ENCODE results near the gene HEATR3. TPM values are rescaled to one million over a fixed set of nuclear protein-coding genes. Genes with fewer than 3 reads are reported as not detected.

HEATR3 gene
- total RNA-seq, 4 donors from 2014 or later = 17.6 to 42.2 (median 25.8) TPM

- H3K36me3 ChIP-seq = no peaks in the 10 kb centered on the region
- TF ChIP-seq EP300 (IDR thresholded peaks at IDR 0.05; ENCODE audit: low read depth) = no peak
- TF ChIP-seq, protein P1, sequence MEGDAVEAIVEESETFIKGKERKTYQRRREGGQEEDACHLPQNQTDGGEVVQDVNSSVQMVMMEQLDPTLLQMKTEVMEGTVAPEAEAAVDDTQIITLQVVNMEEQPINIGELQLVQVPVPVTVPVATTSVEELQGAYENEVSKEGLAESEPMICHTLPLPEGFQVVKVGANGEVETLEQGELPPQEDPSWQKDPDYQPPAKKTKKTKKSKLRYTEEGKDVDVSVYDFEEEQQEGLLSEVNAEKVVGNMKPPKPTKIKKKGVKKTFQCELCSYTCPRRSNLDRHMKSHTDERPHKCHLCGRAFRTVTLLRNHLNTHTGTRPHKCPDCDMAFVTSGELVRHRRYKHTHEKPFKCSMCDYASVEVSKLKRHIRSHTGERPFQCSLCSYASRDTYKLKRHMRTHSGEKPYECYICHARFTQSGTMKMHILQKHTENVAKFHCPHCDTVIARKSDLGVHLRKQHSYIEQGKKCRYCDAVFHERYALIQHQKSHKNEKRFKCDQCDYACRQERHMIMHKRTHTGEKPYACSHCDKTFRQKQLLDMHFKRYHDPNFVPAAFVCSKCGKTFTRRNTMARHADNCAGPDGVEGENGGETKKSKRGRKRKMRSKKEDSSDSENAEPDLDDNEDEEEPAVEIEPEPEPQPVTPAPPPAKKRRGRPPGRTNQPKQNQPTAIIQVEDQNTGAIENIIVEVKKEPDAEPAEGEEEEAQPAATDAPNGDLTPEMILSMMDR (IDR thresholded peaks at IDR 0.05) = no peak
- no peak for TF ChIP-seq POLR2A (IDR thresholded peaks at IDR 0.05)
- no peak for TF ChIP-seq POLR2AphosphoS5 (IDR thresholded peaks at IDR 0.05)
- WGBS, 2 donors (ENCODE audit: low coverage in 1 of 2) = 88 to 96% methylated on average over 1 to 4 of the region's 4 CpGs
- no peaks in the 10 kb centered on the region for H3K4me1 ChIP-seq
- in situ Hi-C loops (cut with MboI; ENCODE audit: low pct_ligation_motif_present in 1 of 4, low pct_unique_long_range_greater_than_20kb in 1 of 4, low sequenced_read_pairs in 3 of 4) = loop anchor here in 1 of 4 donors (25.0 kb wide), 1 partner anchor 94 kb away; no protein-coding TSS in a partner anchor
- DNase-seq = no peak
- H3K4me3 ChIP-seq = no peak overlapping the region
- intact Hi-C loops (cut with DNase I; ENCODE audit: low total_unique reads) = no loop called here
- peaks cover 3% of the 10 kb centered on the region for H3K27me3 ChIP-seq
- no peak overlapping the region for H3K27ac ChIP-seq
- peaks cover 5 to 16% of the 10 kb centered on the region in 2 donors for H3K9me3 ChIP-seq
These were observed 9.5 kb upstream of the HEATR3 start for GRCh38 chr16:50056226-50056625.

DNA sequence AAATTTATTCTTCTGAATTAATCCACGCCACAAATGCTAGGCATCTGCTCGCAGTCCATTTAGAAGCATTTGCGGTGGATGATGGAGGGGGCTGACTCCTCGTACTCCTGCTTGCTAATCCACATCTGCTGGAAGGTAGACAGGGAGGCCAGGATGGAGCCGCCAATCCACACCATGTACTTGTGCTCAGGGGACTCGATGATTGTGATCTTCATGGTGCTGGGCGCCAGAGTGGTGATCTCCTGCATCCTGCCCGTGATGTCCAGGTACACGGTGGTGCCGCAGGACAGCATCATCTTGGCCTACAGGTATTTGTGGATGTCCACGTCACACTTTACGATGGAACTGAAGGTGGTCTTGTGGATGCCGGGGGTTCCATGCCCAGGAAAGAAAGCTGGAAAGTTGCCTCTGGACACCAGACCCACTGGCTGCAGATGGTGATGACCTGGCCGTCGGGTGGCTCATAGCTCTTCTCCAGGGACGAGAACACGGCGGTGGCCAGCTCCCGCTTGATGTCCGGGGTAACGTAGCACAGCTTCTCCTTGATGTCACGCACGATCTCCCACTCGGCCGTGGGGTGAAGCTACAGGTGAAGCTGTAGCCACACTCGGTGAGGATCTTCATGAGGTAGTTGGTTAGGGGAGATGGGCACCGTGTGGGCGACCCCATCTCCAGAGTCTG lies 7.5 kb upstream of the HEATR3 start:
- in situ Hi-C loops (cut with MboI; ENCODE audit: low pct_ligation_motif_present in 1 of 4, low pct_unique_long_range_greater_than_20kb in 1 of 4, low sequenced_read_pairs in 3 of 4) = loop anchor here in 1 of 4 donors (25.0 kb wide), 1 partner anchor 96 kb away; no protein-coding TSS in a partner anchor
- Histone ChIP-seq H3K27me3 (no peaks in the 10 kb centered on the region), H3K4me1 (no peaks in the 10 kb centered on the region), H3K36me3 (no peaks in the 10 kb centered on the region), H3K27ac (no peak overlapping the region), H3K4me3 (no peak overlapping the region), H3K9me3 (peaks cover 5 to 16% of the 10 kb centered on the region in 2 donors)
- TF ChIP-seq, protein P1 (IDR thresholded peaks at IDR 0.05) = no peak
- TF ChIP-seq POLR2AphosphoS5 (IDR thresholded peaks at IDR 0.05) (no peak), POLR2A (IDR thresholded peaks at IDR 0.05) (no peak), EP300 (IDR thresholded peaks at IDR 0.05; ENCODE audit: low read depth) (no peak)
- DNase-seq = no peak
- intact Hi-C loops (cut with DNase I; ENCODE audit: low total_unique reads) = no loop called here
- 80 to 95% methylated on average over 1 to 24 of the region's 28 CpGs for WGBS, 2 donors (ENCODE audit: low coverage in 1 of 2)

DNA sequence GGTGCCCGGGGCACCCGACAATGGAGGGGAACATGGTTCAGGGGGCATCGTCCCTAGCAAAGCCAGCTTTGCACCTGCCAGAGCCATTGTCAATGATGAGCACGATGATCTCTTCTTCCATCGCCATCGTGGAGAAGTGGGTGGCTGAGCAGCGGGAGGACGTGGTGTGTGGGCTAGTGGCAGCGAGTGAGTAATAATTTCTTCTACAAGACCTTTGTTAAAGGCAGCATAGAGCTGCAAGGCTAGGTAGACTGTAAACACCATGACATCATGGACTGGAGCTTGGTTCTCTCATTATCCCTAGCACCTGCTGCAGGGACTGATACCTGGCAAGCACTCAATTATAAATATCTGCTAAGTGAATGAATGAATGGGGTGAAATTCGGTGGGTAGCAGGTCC lies 6.7 kb upstream of the HEATR3 start:
- in situ Hi-C loops (cut with MboI; ENCODE audit: low pct_ligation_motif_present in 1 of 4, low pct_unique_long_range_greater_than_20kb in 1 of 4, low sequenced_read_pairs in 3 of 4) = loop anchor here in 1 of 4 donors (25.0 kb wide), 1 partner anchor 97 kb away; no protein-coding TSS in a partner anchor
- WGBS, 2 donors (ENCODE audit: low coverage in 1 of 2) = 90% methylated on average over 10 of the region's 10 CpGs; no CpG with 5 or more reads in 1 of the 2 donors

GRCh38 chr16:50059669-50060068 lies 6.1 kb upstream of the HEATR3 start:
- Histone ChIP-seq H3K27me3 (no peaks in the 10 kb centered on the region), H3K4me1 (no peaks in the 10 kb centered on the region), H3K9me3 (peaks cover 5 to 16% of the 10 kb centered on the region in 2 donors), H3K4me3 (no peak overlapping the region), H3K27ac (no peak overlapping the region), H3K36me3 (no peaks in the 10 kb centered on the region)
- WGBS, 2 donors (ENCODE audit: low coverage in 1 of 2) = 88% methylated on average over 3 of the region's 3 CpGs; no CpG with 5 or more reads in 1 of the 2 donors
- intact Hi-C loops (cut with DNase I; ENCODE audit: low total_unique reads) (no loop called here), in situ Hi-C loops (cut with MboI; ENCODE audit: low pct_ligation_motif_present in 1 of 4, low pct_unique_long_range_greater_than_20kb in 1 of 4, low sequenced_read_pairs in 3 of 4) (loop anchor here in 1 of 4 donors (25.0 kb wide), 1 partner anchor 97 kb away; no protein-coding TSS in a partner anchor)
- no peak for DNase-seq
- TF ChIP-seq, protein P1 (IDR thresholded peaks at IDR 0.05) = no peak
- no peak for TF ChIP-seq EP300 (IDR thresholded peaks at IDR 0.05; ENCODE audit: low read depth)
- no peak for TF ChIP-seq POLR2A (IDR thresholded peaks at IDR 0.05)
- TF ChIP-seq POLR2AphosphoS5 (IDR thresholded peaks at IDR 0.05) = no peak

More for the DNA sequence above, 6.7 kb upstream of the HEATR3 start:
- Histone ChIP-seq H3K4me1 (no peaks in the 10 kb centered on the region), H3K36me3 (no peaks in the 10 kb centered on the region), H3K27me3 (no peaks in the 10 kb centered on the region), H3K9me3 (peaks cover 5 to 16% of the 10 kb centered on the region in 2 donors), H3K27ac (no peak overlapping the region), H3K4me3 (no peak overlapping the region)
- DNase-seq = no peak
- intact Hi-C loops (cut with DNase I; ENCODE audit: low total_unique reads) = no loop called here
- TF ChIP-seq POLR2AphosphoS5 (IDR thresholded peaks at IDR 0.05) (no peak), POLR2A (IDR thresholded peaks at IDR 0.05) (no peak), EP300 (IDR thresholded peaks at IDR 0.05; ENCODE audit: low read depth) (no peak)
- TF ChIP-seq, protein P1 (IDR thresholded peaks at IDR 0.05) = no peak

Measured in transverse colon (tissue), 4 donors.